ENCODE measurements around the gene GOLGA8B.
A peak's percentile ranks its signal among the peaks of the same experiment; 100 is the strongest.

DNA sequence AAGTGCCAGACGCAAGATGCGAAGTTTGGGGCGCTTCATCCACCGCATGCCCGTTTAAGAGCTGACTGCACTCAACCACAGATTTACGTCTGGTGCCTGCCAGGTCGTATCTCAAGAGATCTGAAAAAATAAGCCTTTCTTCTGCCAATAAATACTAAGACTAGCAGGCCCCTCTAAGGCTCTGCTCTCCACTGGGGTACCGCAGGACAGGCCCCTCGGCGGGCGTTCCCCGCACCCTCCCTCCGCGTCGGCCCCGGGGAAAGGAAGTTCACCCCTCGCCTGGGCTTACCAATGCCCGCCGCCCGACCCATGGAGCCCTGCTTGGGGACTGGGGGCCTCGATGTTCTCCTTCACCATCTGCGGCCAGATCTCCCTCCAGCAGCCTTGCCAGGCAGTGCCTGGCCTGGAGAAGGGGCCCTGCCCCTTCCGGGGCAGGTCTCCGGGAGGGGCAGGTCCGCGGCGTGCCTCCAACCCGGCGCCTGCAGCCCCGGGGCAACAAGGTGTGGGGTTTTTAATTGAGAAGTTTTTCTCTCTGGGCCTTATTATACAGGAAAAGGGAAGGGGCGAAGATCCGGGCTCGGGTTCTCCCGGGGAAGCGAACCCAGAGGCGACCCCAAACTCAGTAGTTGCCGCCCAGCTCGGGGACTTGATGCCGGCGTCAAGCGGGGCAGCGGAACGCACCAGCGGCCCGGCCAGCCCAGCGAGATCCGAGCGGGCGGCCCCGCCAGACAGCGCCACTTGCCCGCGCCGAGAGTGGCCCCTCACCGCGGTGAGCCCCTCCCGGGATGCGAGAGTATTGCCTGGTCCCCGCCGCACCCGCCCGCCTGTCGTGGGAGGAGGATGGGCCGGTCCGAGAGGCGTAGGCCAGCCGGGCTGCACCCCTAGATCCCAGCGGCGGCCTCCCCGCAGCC, 735 bp downstream of the GOLGA8B start:
- TF ChIP-seq CTCF (IDR thresholded peaks at IDR 0.05) (no peak), POLR2AphosphoS5 (IDR thresholded peaks at IDR 0.05) (peak in 1 of 2 donors; percentile 18), POLR2A (IDR thresholded peaks at IDR 0.05; ENCODE audit: low read depth) (no peak), EP300 (IDR thresholded peaks at IDR 0.05) (no peak)

Data from esophagus muscularis mucosa (tissue), 4 donors.